ENCODE measurements around the gene MPG. TPM values are rescaled to one million over a fixed set of nuclear protein-coding genes. Genes with fewer than 3 reads are reported as not detected.

MPG gene
- polyA plus RNA-seq, 3 donors, result 32.5 to 86.9 (median 70.6) TPM

GRCh38 chr16:77273-77806, 685 bp upstream of the MPG start:
- H3K27ac ChIP-seq (ENCODE audit: low read depth in 1 of 2, low read length in 2 of 2), result peak overlapping the region in 1 of 2 donors; percentile 74
- H3K9me3 ChIP-seq (replicated peaks in 1 of 2; ENCODE audit: control insufficient read depth in 1 of 2, insufficient read depth in 1 of 2, low read length in 2 of 2), result peaks cover 0 to 6% of the 10 kb centered on the region in 2 donors
- H3K9ac ChIP-seq (ENCODE audit: insufficient read depth, low read length, poor library complexity, severe bottlenecking), result peak overlapping the region; percentile 83
- TF ChIP-seq CTCF (IDR thresholded peaks at IDR 0.05), result no peak
- H3K27me3 Mint-ChIP-seq (ENCODE audit: low read depth in 3 of 3), result peaks cover 26 to 37% (median 29%) of the 10 kb centered on the region in 3 donors
- H3K4me1 ChIP-seq (ENCODE audit: control insufficient read depth in 1 of 2, insufficient read depth in 2 of 2, low read length in 2 of 2), result peaks cover 32 to 36% of the 10 kb centered on the region in 2 donors
- peaks cover 41% of the 10 kb centered on the region for H3K4me1 Mint-ChIP-seq
- intact Hi-C loops (cut with micrococcal nuclease), result no loop called here
- H3K4me2 ChIP-seq (replicated peaks; ENCODE audit: extremely low read depth, low read length, poor library complexity, severe bottlenecking), result peak overlapping the region; percentile 98
- H3K36me3 Mint-ChIP-seq, result peaks cover 16 to 21% of the 10 kb centered on the region in 2 donors
- peaks cover 10 to 11% of the 10 kb centered on the region in 2 donors for H3K36me3 ChIP-seq (replicated peaks in 1 of 2; ENCODE audit: control insufficient read depth in 1 of 2, insufficient read depth in 2 of 2, low read length in 2 of 2)
- peak overlapping the region; percentile 89 for H2AFZ ChIP-seq (ENCODE audit: insufficient read depth, low read depth, low read length, poor library complexity, severe bottlenecking)
- H3K79me2 ChIP-seq (ENCODE audit: insufficient read depth, low read length), result peaks cover 8% of the 10 kb centered on the region
- H3K27ac Mint-ChIP-seq, result no peak overlapping the region
- peak overlapping the region; percentile 73 to 87 (median 77) for H3K4me3 ChIP-seq (replicated peaks in 1 of 3; ENCODE audit: low read depth in 2 of 3, low read length in 3 of 3)
- peak; percentile 33 to 40 (median 34) for DNase-seq
- H3K4me3 Mint-ChIP-seq, result peak overlapping the region; percentile 75 to 85
- 6% methylated on average over 29 of the region's 31 CpGs for WGBS (ENCODE audit: insufficient coverage)
- H3K9me3 Mint-ChIP-seq, result peaks cover 0 to 5% (median 3%) of the 10 kb centered on the region in 7 donors
- H3K27me3 ChIP-seq (ENCODE audit: control insufficient read depth in 2 of 2, insufficient read depth in 2 of 2, low read length in 2 of 2), result peaks cover 9 to 29% of the 10 kb centered on the region in 2 donors
- no peaks in the 10 kb centered on the region for H4K20me1 ChIP-seq (ENCODE audit: insufficient read depth, low read length)

GRCh38 chr16:78444-79150, 572 bp downstream of the MPG start:
- Mint-ChIP-seq H3K4me3 (peak overlapping the region; percentile 93 to 98), H3K27me3 (ENCODE audit: low read depth in 3 of 3) (peaks cover 16 to 26% (median 20%) of the 10 kb centered on the region in 3 donors), H3K9me3 (peaks cover 0 to 2% (median 0%) of the 10 kb centered on the region in 7 donors), H3K36me3 (peaks cover 18 to 33% of the 10 kb centered on the region in 2 donors), H3K4me1 (peaks cover 41% of the 10 kb centered on the region), H3K27ac (peak overlapping the region in 6 of 7 donors; percentile 54 to 86 (median 84))
- Histone ChIP-seq H3K4me3 (replicated peaks in 1 of 3; ENCODE audit: low read depth in 2 of 3, low read length in 3 of 3) (peak overlapping the region; percentile 73 to 87 (median 77)), H2AFZ (ENCODE audit: insufficient read depth, low read depth, low read length, poor library complexity, severe bottlenecking) (peak overlapping the region; percentile 89), H3K4me2 (replicated peaks; ENCODE audit: extremely low read depth, low read length, poor library complexity, severe bottlenecking) (peak overlapping the region; percentile 98), H3K9me3 (replicated peaks in 1 of 2; ENCODE audit: control insufficient read depth in 1 of 2, insufficient read depth in 1 of 2, low read length in 2 of 2) (no peaks in the 10 kb centered on the region), H3K4me1 (ENCODE audit: control insufficient read depth in 1 of 2, insufficient read depth in 2 of 2, low read length in 2 of 2) (peaks cover 27 to 36% of the 10 kb centered on the region in 2 donors), H3K9ac (ENCODE audit: insufficient read depth, low read length, poor library complexity, severe bottlenecking) (peak overlapping the region; percentile 83), H3K27ac (ENCODE audit: low read depth in 1 of 2, low read length in 2 of 2) (peak overlapping the region in 1 of 2 donors; percentile 74), H3K36me3 (replicated peaks in 1 of 2; ENCODE audit: control insufficient read depth in 1 of 2, insufficient read depth in 2 of 2, low read length in 2 of 2) (peaks cover 15 to 16% of the 10 kb centered on the region in 2 donors), H3K79me2 (ENCODE audit: insufficient read depth, low read length) (peaks cover 8% of the 10 kb centered on the region), H3K27me3 (ENCODE audit: control insufficient read depth in 2 of 2, insufficient read depth in 2 of 2, low read length in 2 of 2) (peaks cover 0 to 18% of the 10 kb centered on the region in 2 donors), H4K20me1 (ENCODE audit: insufficient read depth, low read length) (no peaks in the 10 kb centered on the region)
- intact Hi-C loops (cut with micrococcal nuclease), result loop anchor here in 1 of 2 donors (2.0 kb wide), 1 partner anchor 24 kb away; no protein-coding TSS in a partner anchor
- peak in 1 of 3 donors; percentile 4 for DNase-seq
- no peak for TF ChIP-seq CTCF (IDR thresholded peaks at IDR 0.05)
- 8% methylated on average over 32 of the region's 36 CpGs for WGBS (ENCODE audit: insufficient coverage)
